Testis (tissue), 2 donors: ENCODE data around the gene TRABD2A.

Source experiments
- CTCF ChIP-seq, 3 experiments: fragments of 450-650 bp in 2 of 3; fragments of 200-600 bp in 1 of 3; sonication (generic) in 1 of 3; IDR thresholded peaks; one replicate each; pipeline ENCODE4 v1.5.1; 2016 to 2019; ENCODE audit warnings: antibody characterized with exemption in 3 of 3, mild to moderate bottlenecking in 2 of 3, moderate library complexity in 1 of 3
- POLR2A ChIP-seq: fragments of 450-650 bp; IDR thresholded peaks from one replicate; pipeline ENCODE4 v1.6.1; 2017; ENCODE audit warnings: antibody characterized with exemption, mild to moderate bottlenecking, moderate library complexity

- no peak for TF ChIP-seq CTCF (IDR thresholded peaks at IDR 0.05)
- TF ChIP-seq POLR2A = no peak
Measured at GRCh38 chr2:84879584-84880394, 1.1 kb downstream of the TRABD2A start.
